ENCODE data around the gene NUP50.

The NUP50 gene

GRCh38 chr22:45230026-45230721 lies 66.4 kb downstream of the NUP50 start:
- no peak for DNase-seq (ENCODE audit: low read depth in 2 of 2)

GRCh38 chr22:45231293-45231692 lies 67.6 kb downstream of the NUP50 start:
- DNase-seq (ENCODE audit: low read depth in 2 of 2) = no peak

- no peak for DNase-seq (ENCODE audit: low read depth in 2 of 2)
Measured at GRCh38 chr22:45233386-45233785, 69.7 kb downstream of the NUP50 start.

GRCh38 chr22:45233827-45234226 lies 70.1 kb downstream of the NUP50 start:
- DNase-seq (ENCODE audit: low read depth in 2 of 2) = no peak

GRCh38 chr22:45235101-45235777 lies 71.5 kb downstream of the NUP50 start:
- no peak for DNase-seq (ENCODE audit: low read depth in 2 of 2)

GRCh38 chr22:45235851-45236342 lies 72.2 kb downstream of the NUP50 start:
- no peak for DNase-seq (ENCODE audit: low read depth in 2 of 2)

GRCh38 chr22:45237065-45237990 lies 73.6 kb downstream of the NUP50 start:
- no peak for DNase-seq (ENCODE audit: low read depth in 2 of 2)

Measured in fibroblast of skin of left biceps (primary cell).